H1 (cell line): ENCODE results near the gene AMMECR1L. TPM values are rescaled to one million over a fixed set of nuclear protein-coding genes. Genes with fewer than 3 reads are reported as not detected.

Source experiments
- CTCF ChIA-PET: fragments of 300-600 bp; sonication (Branson Sonifier 250); formaldehyde crosslinking; loops from one replicate; lab custom pipeline; 2021; ENCODE audit not compliant: partially characterized antibody; lab: Charles Lee
- POLR2A ChIA-PET: fragments of 300-600 bp; sonication (Branson Sonifier 250); formaldehyde crosslinking; loops from one replicate; lab custom pipeline; 2021; ENCODE audit warnings: inconsistent platforms; ENCODE audit not compliant: partially characterized antibody; lab: Charles Lee
- DNase-seq, 2 experiments: peaks; one replicate each; pipeline versions ENCODE4 v3.0.0 to v3.0.0-alpha.2; 2010 to 2022; ENCODE audit warnings: low spot score in 2 of 2, low read depth in 1 of 2, mixed read lengths in 1 of 2
- FAIRE-seq: peaks from 2 replicates; lab custom pipeline; 2011; peaks lifted over from hg19 to GRCh38; lab: Jason Lieb, UNC
- H2AFZ ChIP-seq: 2 replicates; pipeline ENCODE4 v1.8.1; 2012; ENCODE audit warnings: low read length, inconsistent platforms
- H2AK5ac ChIP-seq: 2 replicates; pipeline ENCODE4 v1.6.1; 2013; ENCODE audit warnings: low read depth, low read length
- H2BK120ac ChIP-seq: replicated peaks from 2 replicates; pipeline ENCODE3; 2013; ENCODE audit warnings: low read depth, low read length, inconsistent platforms
- H2BK12ac ChIP-seq: 2 replicates; pipeline ENCODE4 v1.6.1; 2013; ENCODE audit warnings: low read depth, low read length
- H2BK15ac ChIP-seq: 2 replicates; pipeline ENCODE4 v1.6.1; 2013; ENCODE audit warnings: low read length
- H2BK20ac ChIP-seq: 2 replicates; pipeline ENCODE4 v1.6.1; 2013; ENCODE audit warnings: low read length
- H2BK5ac ChIP-seq: 2 replicates; pipeline ENCODE4 v1.6.1; 2013; ENCODE audit warnings: low read depth, low read length
- H3K14ac ChIP-seq: 2 replicates; pipeline ENCODE4 v1.6.1; 2013; ENCODE audit warnings: inconsistent platforms; ENCODE audit not compliant: insufficient read length
- H3K18ac ChIP-seq: 2 replicates; pipeline ENCODE4 v1.6.1; 2013; ENCODE audit warnings: low read length; ENCODE audit errors: extremely low read depth
- H3K23ac ChIP-seq: 2 replicates; pipeline ENCODE4 v1.6.1; 2013; ENCODE audit warnings: inconsistent platforms; ENCODE audit not compliant: insufficient read length
- H3K23me2 ChIP-seq: 2 replicates; pipeline ENCODE4 v1.6.1; 2013; ENCODE audit warnings: low read depth, low read length
- H3K27ac ChIP-seq: 2 replicates; pipeline ENCODE4 v1.6.1; 2011; ENCODE audit warnings: low read depth, low read length, inconsistent platforms
- H3K27me3 ChIP-seq, 4 experiments: replicated peaks in 1 of 4; 1 replicate in 1 of 4; 2 replicates in 3 of 4; pipeline versions ENCODE4 v1.6.1 to v1.8.1; 2011 to 2013; ENCODE audit warnings: low read length in 3 of 4, mild to moderate bottlenecking in 3 of 4, inconsistent platforms in 2 of 4, mixed read lengths in 2 of 4, moderate library complexity in 1 of 4; ENCODE audit not compliant: control insufficient read depth in 3 of 4, insufficient read depth in 3 of 4; ENCODE audit errors: extremely low read depth in 1 of 4
- H3K36me3 ChIP-seq, 4 experiments: 2 replicates each; pipeline versions ENCODE4 v1.6.1 to v1.8.1; 2011 to 2013; ENCODE audit warnings: mild to moderate bottlenecking in 4 of 4, low read length in 3 of 4, moderate library complexity in 2 of 4, control low read depth in 1 of 4, inconsistent platforms in 1 of 4; ENCODE audit not compliant: insufficient read depth in 4 of 4, control insufficient read depth in 2 of 4
- H3K4ac ChIP-seq: replicated peaks from 2 replicates; pipeline ENCODE3; 2013; ENCODE audit warnings: low read length, low read depth, mixed read lengths, inconsistent platforms; ENCODE audit not compliant: insufficient read length
- H3K4me1 ChIP-seq, 4 experiments: replicated peaks in 1 of 4; 1 replicate in 1 of 4; 2 replicates in 3 of 4; pipeline versions ENCODE4 v1.6.1 to v1.8.1; 2011 to 2013; ENCODE audit warnings: low read length in 3 of 4, inconsistent platforms in 2 of 4, mixed read lengths in 1 of 4; ENCODE audit not compliant: insufficient read depth in 4 of 4, control insufficient read depth in 3 of 4
- H3K4me2 ChIP-seq, 2 experiments: 2 replicates each; pipeline versions ENCODE4 v1.6.1 to v1.8.1; 2011 to 2013; ENCODE audit warnings: low read depth in 2 of 2, low read length in 2 of 2, control low read depth in 1 of 2, inconsistent platforms in 1 of 2, mild to moderate bottlenecking in 1 of 2; ENCODE audit not compliant: insufficient read depth in 1 of 2
- H3K4me3 ChIP-seq, 4 experiments: fragments of 200-600, 300-600 bp in 1 of 4; sonication (generic), shearing (Covaris generic), sonication (Bioruptor Twin) in 1 of 4; 2 replicates each; pipeline versions ENCODE4 v1.5.1 to v1.8.1; 2011 to 2016; ENCODE audit warnings: low read length in 4 of 4, low read depth in 3 of 4, control low read depth in 2 of 4, inconsistent platforms in 2 of 4, mild to moderate bottlenecking in 2 of 4, mixed read lengths in 1 of 4, moderate library complexity in 1 of 4; ENCODE audit not compliant: insufficient read depth in 2 of 4; ENCODE audit errors: extremely low read depth in 1 of 4
- H3K56ac ChIP-seq: replicated peaks from 2 replicates; pipeline ENCODE3; 2013; ENCODE audit warnings: low read depth, mild to moderate bottlenecking, mixed read lengths, low read length, inconsistent platforms; ENCODE audit not compliant: insufficient read length
- H3K79me1 ChIP-seq: 2 replicates; pipeline ENCODE4 v1.6.1; 2013; ENCODE audit warnings: low read depth, low read length, control low read depth
- H3K79me2 ChIP-seq, 2 experiments: 2 replicates each; pipeline versions ENCODE4 v1.6.1 to v1.8.1; 2012 to 2013; ENCODE audit warnings: low read length in 2 of 2, mild to moderate bottlenecking in 2 of 2, inconsistent platforms in 1 of 2; ENCODE audit not compliant: insufficient read depth in 2 of 2, control insufficient read depth in 1 of 2
- H3K9ac ChIP-seq, 4 experiments: replicated peaks in 1 of 4; 1 replicate in 1 of 4; 2 replicates in 3 of 4; pipeline versions ENCODE4 v1.6.1 to v1.8.1; 2011 to 2013; ENCODE audit warnings: low read depth in 3 of 4, low read length in 3 of 4, control low read depth in 2 of 4, mild to moderate bottlenecking in 2 of 4, moderate library complexity in 2 of 4, inconsistent platforms in 1 of 4; ENCODE audit errors: extremely low read depth in 1 of 4
- H3K9me3 ChIP-seq, 2 experiments: 2 replicates each; pipeline versions ENCODE4 v1.6.1 to v1.8.1; 2012 to 2013; ENCODE audit warnings: mild to moderate bottlenecking in 2 of 2, moderate library complexity in 2 of 2, control low read depth in 1 of 2, inconsistent platforms in 1 of 2, low read depth in 1 of 2, low read length in 1 of 2, mixed read lengths in 1 of 2; ENCODE audit not compliant: insufficient read depth in 2 of 2
- H4K20me1 ChIP-seq, 2 experiments: replicated peaks in 1 of 2; 2 replicates each; pipeline versions ENCODE3 to v1.8.1; 2011 to 2013; ENCODE audit warnings: inconsistent platforms in 2 of 2, low read length in 2 of 2, mild to moderate bottlenecking in 1 of 2; ENCODE audit not compliant: insufficient read depth in 2 of 2, control insufficient read depth in 1 of 2
- H4K5ac ChIP-seq: 2 replicates; pipeline ENCODE4 v1.6.1; 2013; ENCODE audit warnings: low read length, low read depth, mixed read lengths, inconsistent platforms; ENCODE audit not compliant: insufficient read length
- H4K8ac ChIP-seq: 2 replicates; pipeline ENCODE4 v1.8.0; 2013; ENCODE audit warnings: mild to moderate bottlenecking, moderate library complexity, low read length, inconsistent platforms; ENCODE audit not compliant: insufficient read depth; ENCODE audit errors: extremely low read depth
- H4K91ac ChIP-seq: replicated peaks from 2 replicates; pipeline ENCODE3; 2013; ENCODE audit warnings: low read length, mixed read lengths, inconsistent platforms; ENCODE audit not compliant: insufficient read length
- E2F6 ChIP-seq: IDR thresholded peaks from 2 replicates; pipeline ENCODE4 v1.6.1; 2012; ENCODE audit warnings: inconsistent platforms
- RNF2 ChIP-seq: fragments of 200-900, 300-1000 bp; sonication (generic); IDR thresholded peaks from 2 replicates; pipeline ENCODE4 v1.7.1; 2016; ENCODE audit warnings: borderline replicate concordance, low read depth, mild to moderate bottlenecking, antibody characterized with exemption, low read length; ENCODE audit not compliant: poor library complexity, severe bottlenecking; ENCODE audit errors: missing control alignments
- WGBS, 2 experiments: shearing (Covaris generic) in 1 of 2; methylation state at CpG; one replicate each; pipeline versions ENCODE4 v1.1.6 to v1.1.7; 2013 to 2015; ENCODE audit warnings: low lambda C conversion rate in 2 of 2, mixed read lengths in 2 of 2, inconsistent platforms in 1 of 2, low coverage in 1 of 2, missing lambda C conversion rate in 1 of 2; ENCODE audit not compliant: insufficient replicate concordance in 2 of 2, insufficient coverage in 1 of 2, insufficient read length in 1 of 2; ENCODE audit errors: extremely low coverage in 1 of 2, missing lambda C conversion rate in 1 of 2; 5-methylcytosine and 5-hydroxymethylcytosine counted together
- polyA plus RNA-seq, 7 experiments: library from polyadenylated mRNA; depleted of rRNA in 3 of 7; stranded (reverse) in 5 of 7; unstranded in 2 of 7; fragments of >200 nt in 5 of 7; fragments of 200-250 nt in 2 of 7; gene quantifications; 1 replicate in 5 of 7; 2 replicates in 1 of 7; 4 replicates in 1 of 7; pipeline versions ENCODE4 v1.2.1 to v1.2.3, GENCODE V29; 2011 to 2013; ENCODE audit warnings: missing spikeins in 2 of 7, mixed read lengths in 2 of 7
- total RNA-seq: library from RNA; stranded (reverse); fragmentation: NEBNext Ultra II Directional; extraction: Animal tissue kit (Norgen Biotek cat#: 25700); gene quantifications from 2 replicates; pipeline ENCODE4 v1.2.1, GENCODE V29; 2021
- TF ChIP-seq, protein P1 (sequence below), 3 experiments: IDR thresholded peaks; 1 replicate in 2 of 3; 2 replicates in 1 of 3; pipeline versions ENCODE4 v1.5.1 to v1.6.1; 2011; ENCODE audit warnings: low read length in 3 of 3, mild to moderate bottlenecking in 3 of 3, inconsistent platforms in 2 of 3, low read depth in 1 of 3, moderate library complexity in 1 of 3; ENCODE audit not compliant: insufficient read depth in 1 of 3; ENCODE audit errors: control extremely low read depth in 1 of 3

Gene AMMECR1L
- total and polyA plus RNA-seq, 2 of the 8 experiments (the other 6 are each of a cell fraction or from before 2014, with no cell fraction given): 10.1 to 18.8 TPM

DNA sequence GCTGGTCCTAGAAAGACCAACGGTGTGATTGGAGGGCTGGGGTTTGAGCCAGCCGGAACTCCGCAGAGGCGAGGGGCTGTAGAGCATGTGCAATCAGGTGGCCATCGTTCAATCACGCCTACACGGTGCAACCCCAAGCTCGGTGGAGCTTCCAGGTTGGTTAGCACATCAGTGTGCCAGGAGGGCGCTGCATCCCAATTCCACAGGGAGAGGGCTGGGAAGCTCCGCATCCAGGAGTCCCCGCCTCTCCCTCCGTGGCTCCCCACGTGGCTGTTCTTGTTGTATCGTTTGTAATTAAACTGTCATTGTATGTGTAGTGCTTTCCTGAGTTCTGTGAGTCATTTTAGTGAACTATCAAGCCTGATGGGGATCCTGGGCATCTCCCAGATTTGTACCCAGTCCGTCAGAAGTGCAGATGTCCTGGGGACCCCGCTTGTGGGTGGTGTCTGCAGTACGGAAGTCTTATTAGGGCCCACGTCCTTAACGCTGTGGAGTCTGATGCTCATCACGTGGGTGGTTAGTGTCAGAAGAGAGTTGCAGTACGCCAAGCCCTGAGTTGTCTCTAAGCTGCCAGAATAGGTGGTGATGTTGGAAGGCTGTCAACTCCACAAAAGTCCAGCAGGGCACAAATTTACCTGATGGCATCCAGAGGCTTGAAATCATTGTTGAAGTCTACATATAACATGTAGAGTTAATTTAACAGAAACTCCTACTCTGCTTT is 20.6 kb upstream of the AMMECR1L start:
- H3K14ac ChIP-seq: no peak overlapping the region
- no peaks in the 10 kb centered on the region for H3K23me2 ChIP-seq
- H2AK5ac ChIP-seq: peak overlapping the region; percentile 5; the same call in 1 of the 2 replicates
- DNase-seq (peak in 1 of 2 experiments; percentile 57), FAIRE-seq (no peak)
- no peak overlapping the region for H2BK20ac ChIP-seq
- 0 out of 2 replicates have a peak overlapping the region, but pooled peaks have one; percentile 27 for H2BK12ac ChIP-seq
- ChIA-PET POLR2A (no interaction called here), CTCF (interaction anchor here (0.6 to 1.8 kb wide), 7 partner anchors 8 to 203 kb away, joined by 3 to 6 read pairs (median 3); no protein-coding TSS in a partner anchor)
- H3K56ac ChIP-seq: no peak overlapping the region
- H3K27me3 ChIP-seq: no peaks in the 10 kb centered on the region; a peak in 1 of 7 replicates
- no peak overlapping the region for H3K4ac ChIP-seq
- no peak overlapping the region for H4K91ac ChIP-seq
- H3K4me2 ChIP-seq: no peak overlapping the region
- H3K79me1 ChIP-seq: no peaks in the 10 kb centered on the region
- no peak overlapping the region for H3K18ac ChIP-seq
- H3K9me3 ChIP-seq: no peaks in the 10 kb centered on the region
- no peaks in the 10 kb centered on the region for H3K79me2 ChIP-seq
- H2AFZ ChIP-seq: peak overlapping the region; percentile 95
- no peak overlapping the region for H4K8ac ChIP-seq
- no peaks in the 10 kb centered on the region for H3K36me3 ChIP-seq
- H4K5ac ChIP-seq: no peak overlapping the region
- H3K4me1 ChIP-seq: peaks cover 0 to 3% (median 0%) of the 10 kb centered on the region in 4 experiments; a peak in 2 of 7 replicates
- H2BK5ac ChIP-seq: no peak overlapping the region
- no peak overlapping the region for H2BK120ac ChIP-seq
- 80% methylated on average over 21 of the region's 21 CpGs; no CpG with 5 or more reads in 1 of the 2 experiments for WGBS, 2 experiments
- H3K27ac ChIP-seq: no peak overlapping the region
- no peaks in the 10 kb centered on the region for H4K20me1 ChIP-seq
- no peak overlapping the region for H3K9ac ChIP-seq
- no peak overlapping the region for H2BK15ac ChIP-seq
- no peak overlapping the region for H3K4me3 ChIP-seq
- H3K23ac ChIP-seq: no peak overlapping the region
- TF ChIP-seq RNF2 (no peak), E2F6 (peak; percentile 73)
- TF ChIP-seq, protein P1, sequence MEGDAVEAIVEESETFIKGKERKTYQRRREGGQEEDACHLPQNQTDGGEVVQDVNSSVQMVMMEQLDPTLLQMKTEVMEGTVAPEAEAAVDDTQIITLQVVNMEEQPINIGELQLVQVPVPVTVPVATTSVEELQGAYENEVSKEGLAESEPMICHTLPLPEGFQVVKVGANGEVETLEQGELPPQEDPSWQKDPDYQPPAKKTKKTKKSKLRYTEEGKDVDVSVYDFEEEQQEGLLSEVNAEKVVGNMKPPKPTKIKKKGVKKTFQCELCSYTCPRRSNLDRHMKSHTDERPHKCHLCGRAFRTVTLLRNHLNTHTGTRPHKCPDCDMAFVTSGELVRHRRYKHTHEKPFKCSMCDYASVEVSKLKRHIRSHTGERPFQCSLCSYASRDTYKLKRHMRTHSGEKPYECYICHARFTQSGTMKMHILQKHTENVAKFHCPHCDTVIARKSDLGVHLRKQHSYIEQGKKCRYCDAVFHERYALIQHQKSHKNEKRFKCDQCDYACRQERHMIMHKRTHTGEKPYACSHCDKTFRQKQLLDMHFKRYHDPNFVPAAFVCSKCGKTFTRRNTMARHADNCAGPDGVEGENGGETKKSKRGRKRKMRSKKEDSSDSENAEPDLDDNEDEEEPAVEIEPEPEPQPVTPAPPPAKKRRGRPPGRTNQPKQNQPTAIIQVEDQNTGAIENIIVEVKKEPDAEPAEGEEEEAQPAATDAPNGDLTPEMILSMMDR (IDR thresholded peaks at IDR 0.05; ENCODE audit: control extremely low read depth in 1 of 3, insufficient read depth in 1 of 3, low read depth in 1 of 3, low read length in 3 of 3): peak in 1 of 3 experiments; percentile 6; a peak in 1 of 4 replicates
